ENCODE data around the gene CD55.

DNA sequence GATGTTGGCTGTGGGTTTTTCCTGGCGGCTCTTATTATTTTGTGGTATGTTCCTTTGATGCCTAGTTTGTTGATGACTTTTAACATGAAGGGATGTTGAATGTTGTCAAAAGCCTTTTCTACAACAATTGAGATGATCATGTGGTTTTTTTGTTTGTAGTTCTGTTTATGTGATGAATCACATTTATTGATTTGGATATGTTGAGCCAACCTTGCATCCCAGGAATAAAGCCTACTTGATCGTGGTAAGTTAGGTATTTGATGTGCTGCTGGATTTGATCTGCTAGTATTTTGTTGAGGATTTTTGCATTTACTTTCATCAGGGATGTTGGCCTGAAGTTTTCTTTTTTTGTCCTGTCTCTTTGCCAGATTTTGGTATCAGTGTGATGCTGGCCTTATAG, 28.5 kb downstream of the CD55 start:
- TF ChIP-seq, protein P1, sequence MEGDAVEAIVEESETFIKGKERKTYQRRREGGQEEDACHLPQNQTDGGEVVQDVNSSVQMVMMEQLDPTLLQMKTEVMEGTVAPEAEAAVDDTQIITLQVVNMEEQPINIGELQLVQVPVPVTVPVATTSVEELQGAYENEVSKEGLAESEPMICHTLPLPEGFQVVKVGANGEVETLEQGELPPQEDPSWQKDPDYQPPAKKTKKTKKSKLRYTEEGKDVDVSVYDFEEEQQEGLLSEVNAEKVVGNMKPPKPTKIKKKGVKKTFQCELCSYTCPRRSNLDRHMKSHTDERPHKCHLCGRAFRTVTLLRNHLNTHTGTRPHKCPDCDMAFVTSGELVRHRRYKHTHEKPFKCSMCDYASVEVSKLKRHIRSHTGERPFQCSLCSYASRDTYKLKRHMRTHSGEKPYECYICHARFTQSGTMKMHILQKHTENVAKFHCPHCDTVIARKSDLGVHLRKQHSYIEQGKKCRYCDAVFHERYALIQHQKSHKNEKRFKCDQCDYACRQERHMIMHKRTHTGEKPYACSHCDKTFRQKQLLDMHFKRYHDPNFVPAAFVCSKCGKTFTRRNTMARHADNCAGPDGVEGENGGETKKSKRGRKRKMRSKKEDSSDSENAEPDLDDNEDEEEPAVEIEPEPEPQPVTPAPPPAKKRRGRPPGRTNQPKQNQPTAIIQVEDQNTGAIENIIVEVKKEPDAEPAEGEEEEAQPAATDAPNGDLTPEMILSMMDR (IDR thresholded peaks at IDR 0.05) = no peak
- TF ChIP-seq EP300 (IDR thresholded peaks at IDR 0.05) (no peak), POLR2A (IDR thresholded peaks at IDR 0.05) (no peak)
